ENCODE results near the gene PSMB8.

The PSMB8 gene

DNA sequence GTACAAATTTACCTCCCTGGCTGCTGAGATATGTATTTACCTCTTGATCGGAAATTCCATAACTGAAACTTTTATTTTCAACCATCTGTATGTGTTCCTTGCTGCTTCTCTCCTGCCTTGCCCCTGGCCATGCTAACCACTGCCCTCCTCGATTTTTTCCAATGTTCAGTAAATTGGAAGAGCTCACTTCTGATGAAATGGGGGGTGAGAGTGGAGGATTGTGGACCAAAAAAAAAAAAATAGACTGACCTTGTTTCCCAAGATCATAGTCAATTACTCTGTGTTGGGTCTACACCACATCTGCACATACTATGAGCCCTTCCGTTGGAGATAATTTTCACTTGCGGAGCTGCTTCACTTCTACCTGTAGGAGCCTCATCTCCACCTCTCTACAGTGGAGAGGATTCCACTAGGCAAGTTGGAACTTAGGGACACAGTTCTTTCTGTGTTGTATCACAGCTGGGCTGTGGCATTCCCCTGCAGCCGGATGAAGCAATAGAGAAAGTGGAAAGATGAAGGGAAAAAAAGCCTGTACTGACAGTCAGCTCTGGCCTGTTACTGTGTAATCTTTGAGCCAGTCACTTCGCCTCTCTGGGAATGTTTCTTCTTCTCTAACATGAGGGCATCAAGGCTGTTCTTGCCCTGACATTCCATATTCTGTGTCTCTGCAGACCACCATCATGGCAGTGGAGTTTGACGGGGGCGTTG lies 11.8 kb upstream of the PSMB8 start:
- DNase-seq = no peak

DNA sequence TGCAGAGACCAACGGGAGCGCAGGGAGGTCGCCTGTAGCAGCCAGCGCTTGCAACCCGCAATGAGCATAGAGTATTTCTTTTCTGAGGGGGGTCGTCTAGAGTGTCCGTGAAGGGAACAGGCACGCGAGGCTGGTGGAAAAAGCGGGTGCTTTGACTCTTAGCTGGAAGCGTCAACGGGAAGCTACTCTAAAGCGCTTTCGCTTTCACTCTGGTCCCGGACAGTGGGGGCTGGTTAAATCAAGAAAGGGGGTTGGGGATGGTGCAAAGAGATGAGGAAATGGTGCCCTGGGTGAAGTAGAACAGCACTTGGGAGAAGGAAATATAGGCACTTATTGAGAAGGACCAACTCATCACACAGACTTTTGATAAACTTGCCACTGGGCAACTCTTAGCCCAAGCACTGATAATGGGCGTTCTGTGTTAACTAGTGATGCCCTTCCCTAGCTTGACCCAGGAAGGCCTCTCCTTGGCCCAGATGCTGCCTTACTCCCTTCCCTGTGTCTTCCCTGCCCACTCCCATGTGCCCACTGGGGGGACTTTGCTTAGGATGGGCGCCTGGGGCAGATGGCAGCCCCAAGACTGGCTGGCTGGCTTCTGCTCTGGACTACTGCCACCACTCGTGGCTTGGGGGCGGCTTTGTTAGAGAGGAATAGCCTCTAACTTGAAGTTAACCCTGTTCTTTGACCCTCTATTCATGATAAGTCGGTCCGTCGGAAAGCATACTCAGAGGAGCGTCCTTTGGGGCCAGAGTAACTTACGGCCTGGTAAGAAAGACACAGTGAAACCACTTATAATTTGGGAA lies 10.7 kb upstream of the PSMB8 start:
- peak; percentile 42 for DNase-seq

DNA sequence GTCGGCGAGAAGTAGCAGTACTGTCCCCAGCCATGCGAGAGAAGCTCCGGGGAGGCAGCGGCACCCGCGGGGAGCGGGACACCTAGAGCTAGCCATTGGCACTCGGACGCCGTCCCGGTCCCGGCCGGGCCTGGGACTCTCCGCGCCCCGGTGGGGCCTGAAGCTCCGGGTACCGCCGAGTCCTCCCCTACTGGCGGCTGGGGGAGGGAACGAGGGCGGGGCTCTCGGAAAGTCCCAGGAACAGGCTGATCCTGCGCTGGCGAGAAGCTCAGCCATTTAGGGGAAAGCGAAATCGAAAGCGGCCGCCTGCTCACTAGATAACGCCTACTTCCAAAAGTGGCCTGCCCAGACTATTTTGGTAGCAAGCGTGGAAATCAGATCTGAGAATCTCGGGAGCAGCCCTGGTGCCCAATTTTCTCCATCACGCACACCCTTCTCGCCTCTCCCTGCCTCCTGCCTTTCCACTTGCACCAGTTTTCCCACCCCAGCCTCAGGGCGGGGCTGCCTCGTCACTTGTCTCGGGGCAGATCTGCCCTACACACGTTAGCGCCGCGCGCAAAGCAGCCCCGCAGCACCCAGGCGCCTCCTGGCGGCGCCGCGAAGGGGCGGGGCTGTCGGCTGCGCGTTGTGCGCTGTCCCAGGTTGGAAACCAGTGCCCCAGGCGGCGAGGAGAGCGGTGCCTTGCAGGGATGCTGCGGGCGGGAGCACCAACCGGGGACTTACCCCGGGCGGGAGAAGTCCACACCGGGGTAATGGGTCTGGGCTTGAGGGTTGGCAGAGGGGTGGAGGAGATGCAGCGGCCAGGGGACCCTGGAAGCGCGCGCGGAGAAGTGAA lies 9.9 kb upstream of the PSMB8 start, which contains the start of the genes PSMB9 and TAP1:
TSS of gene PSMB9 (plus strand) at position 652 of the 835 bp plus-strand sequence. CDS start at position 690, 38 bp downstream.
TSS of gene TAP1 (minus strand) at position 164 of the 835 bp plus-strand sequence. CDS start at position 96, 68 bp downstream.
- DNase-seq = peak; percentile 91

DNA sequence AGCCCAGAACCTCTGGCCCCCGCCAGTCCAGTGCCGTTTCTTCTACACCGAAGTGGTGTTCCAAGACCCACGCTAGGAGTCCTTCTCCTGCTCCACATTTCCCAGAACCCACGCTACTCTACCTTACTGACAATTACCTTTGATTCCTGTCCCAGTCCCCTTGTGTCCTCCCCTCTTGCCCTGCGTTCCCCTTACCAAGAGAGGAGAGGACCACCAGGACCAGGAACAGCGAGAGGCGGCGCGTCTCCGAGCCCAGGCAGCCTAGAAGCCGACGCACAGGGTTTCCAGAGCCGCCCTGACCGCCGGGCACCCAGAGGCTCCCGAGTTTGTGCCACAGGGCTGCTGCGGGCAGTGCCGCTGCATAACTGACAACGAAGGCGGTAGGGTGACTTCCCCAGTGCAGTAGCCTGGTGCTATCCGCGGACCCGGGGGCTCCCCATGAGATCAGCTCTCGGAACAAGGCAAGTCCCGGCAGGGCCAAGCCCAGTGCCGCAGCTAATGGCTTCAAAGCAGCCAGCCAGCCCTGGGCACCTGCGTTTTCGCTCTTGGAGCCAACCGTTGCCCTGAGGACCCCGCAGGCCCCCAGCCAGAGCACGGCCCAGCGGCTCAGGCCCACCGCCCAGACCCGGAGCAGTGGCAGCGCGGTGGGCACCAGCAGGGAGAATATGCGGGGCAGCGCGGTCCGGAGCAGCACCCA lies 9.1 kb upstream of the PSMB8 start:
- peak; percentile 57 for DNase-seq

DNA sequence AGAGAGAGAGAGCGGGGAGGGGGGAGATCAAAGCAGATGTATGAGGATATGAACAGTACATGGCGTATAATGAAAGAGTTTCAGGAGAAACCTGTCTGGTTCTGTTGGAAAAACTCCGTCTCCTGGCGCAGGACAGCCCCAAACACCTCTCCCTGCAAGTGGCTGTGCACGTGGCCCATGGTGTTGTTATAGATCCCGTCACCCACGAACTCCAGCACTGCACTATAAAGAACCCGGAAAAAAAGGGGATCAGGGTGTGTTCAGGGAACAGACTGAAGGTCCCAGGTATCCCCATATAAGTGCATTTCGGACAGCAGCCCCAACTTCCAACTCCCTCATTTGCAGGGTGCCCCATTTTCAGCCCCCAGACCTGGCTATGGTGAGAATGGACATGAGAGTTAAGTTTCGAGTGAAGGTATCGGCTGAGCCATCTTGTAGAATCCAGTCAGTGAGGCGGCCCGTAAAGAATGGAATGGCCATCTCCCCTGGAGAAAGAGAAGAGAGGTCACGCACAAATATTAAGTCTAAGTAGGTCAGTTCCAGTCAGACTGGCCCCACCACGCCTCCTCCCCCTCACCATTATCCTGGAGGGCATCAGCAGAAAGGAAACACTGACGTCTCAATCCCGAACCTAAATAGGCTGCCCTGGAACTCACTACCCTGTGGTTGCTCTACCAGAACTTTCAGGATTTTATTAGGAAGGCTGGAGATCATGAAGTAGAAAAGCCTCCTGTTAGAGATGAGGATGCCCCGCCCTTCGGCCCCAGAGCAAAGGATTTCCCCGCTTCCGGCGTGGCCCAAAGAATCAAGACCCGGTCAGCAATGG lies 8.4 kb upstream of the PSMB8 start:
- no peak for DNase-seq

DNA sequence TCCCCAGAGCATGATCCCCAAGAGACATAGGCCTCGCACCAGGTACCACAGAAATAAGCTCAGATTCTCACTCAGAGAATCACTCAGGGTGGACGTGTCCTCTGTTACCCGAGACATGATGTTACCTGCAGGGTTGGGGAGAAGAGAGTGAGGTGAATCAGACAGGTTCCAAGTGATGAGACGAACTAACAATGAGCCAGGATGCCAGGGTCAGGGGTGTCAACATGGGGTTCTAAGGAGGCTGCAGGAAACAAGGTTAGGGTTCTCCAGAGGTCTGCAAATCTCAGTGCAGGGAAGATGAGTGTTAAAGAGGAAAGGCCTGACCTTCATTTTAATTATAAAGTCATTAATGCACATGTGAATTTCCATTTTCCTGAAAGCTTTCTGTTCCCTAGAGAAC lies 7.2 kb upstream of the PSMB8 start:
- DNase-seq = no peak

DNA sequence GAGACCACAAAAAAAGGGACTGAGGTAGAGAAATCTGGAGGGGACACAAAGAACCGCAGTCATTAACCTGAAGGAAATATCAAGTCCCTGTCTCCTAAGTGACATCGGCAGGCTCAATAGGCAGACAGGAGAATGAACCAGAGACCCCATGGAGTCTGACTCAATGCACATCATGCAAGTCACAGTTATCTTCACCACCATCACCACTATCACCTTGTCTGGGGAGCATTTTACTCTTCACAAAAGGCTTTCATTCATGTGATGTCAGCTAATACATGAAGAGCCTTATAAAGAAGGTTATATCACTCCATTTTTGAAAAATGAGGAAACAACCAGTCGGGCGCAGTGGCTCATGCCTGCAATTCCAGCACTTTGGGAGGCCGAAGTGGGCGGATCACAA lies 5.3 kb upstream of the PSMB8 start:
- no peak for DNase-seq

DNA sequence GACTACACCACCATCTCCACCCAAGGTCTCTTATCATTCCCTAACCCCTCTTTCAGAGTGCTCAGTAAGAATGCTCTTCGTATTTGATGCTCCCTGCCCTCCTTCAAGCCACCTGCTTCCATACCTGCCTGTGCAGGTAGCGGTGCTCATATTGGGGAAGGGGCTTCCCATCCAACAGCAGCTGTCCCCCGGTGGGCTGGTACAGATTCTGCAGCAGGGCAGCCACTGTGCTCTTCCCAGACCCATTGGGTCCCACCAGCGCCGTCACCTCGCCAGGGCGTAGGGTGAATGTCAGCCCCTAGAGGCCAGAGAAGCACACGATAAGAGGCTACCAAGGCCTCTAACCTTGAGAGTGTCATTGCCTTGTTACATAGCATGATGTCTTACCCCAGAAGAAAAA lies 3.9 kb upstream of the PSMB8 start:
- no peak for DNase-seq

DNA sequence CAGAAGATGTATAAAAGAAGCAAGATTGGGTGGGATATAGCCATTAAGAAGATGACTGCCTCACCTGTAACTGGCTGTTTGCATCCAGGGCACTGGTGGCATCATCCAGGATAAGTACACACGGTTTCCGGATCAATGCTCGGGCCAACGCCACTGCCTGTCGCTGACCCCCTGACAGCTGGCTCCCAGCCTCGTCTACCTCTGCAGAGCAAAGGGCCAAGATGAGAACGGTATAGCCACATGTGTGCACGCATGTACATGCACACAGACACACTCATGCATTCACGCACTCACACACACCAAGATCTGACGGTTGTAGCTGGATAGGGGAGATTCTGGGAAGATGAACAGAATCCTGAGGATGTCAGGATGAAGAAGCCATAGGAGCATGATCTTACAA lies 3.2 kb upstream of the PSMB8 start:
- DNase-seq = no peak

DNA sequence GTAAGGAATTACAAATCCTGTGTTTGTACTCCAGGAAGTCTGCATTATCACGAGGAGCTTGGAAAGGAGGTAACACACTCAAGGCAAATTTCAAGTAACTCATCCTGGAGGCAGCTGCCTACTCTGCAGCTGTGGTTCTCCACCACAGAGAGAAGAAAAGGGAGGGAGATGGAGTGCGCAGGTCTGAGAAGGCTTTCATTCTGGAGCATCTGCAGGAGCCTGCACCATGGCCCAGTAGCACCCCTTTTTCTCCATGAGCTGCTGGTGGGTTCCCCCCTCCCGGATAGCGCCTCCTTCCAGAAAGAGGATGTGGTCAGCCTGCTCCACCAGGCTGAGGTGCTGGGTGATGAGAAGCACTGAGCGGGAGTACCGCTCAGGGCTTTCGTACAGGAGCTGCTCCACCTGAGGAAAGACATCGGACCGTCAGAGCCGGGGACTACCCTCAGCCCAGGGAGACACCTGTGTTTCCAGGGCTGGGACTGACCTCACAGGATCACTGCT lies 1.6 kb upstream of the PSMB8 start:
- DNase-seq = no peak

DNA sequence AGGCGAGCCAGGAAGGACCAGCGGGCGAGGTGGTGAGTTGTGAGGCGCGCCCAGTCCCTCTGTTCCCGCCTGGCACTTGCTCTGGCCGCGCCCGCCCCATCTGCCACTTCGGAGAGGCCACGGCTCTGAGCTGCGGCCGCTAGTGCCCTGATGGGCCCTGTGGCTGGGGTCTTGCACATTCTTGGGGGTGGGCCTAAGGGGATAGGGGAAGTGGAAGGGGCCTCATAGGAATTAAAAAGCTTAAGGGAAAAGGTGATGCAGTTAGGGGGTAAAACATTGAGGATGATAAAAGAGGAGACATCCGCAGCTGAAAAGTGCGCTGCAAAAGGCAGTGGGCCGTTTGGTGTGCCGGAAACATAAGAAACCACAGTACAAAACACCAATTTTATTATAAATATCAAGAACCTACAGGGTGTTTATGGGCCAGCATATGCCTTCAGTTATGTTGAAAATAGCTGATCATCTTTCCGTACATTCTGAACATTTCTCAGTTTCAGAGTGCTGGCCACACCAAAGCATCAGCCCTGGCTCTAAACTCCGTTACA lies 1.1 kb upstream of the PSMB8 start:
- DNase-seq = no peak

DNA sequence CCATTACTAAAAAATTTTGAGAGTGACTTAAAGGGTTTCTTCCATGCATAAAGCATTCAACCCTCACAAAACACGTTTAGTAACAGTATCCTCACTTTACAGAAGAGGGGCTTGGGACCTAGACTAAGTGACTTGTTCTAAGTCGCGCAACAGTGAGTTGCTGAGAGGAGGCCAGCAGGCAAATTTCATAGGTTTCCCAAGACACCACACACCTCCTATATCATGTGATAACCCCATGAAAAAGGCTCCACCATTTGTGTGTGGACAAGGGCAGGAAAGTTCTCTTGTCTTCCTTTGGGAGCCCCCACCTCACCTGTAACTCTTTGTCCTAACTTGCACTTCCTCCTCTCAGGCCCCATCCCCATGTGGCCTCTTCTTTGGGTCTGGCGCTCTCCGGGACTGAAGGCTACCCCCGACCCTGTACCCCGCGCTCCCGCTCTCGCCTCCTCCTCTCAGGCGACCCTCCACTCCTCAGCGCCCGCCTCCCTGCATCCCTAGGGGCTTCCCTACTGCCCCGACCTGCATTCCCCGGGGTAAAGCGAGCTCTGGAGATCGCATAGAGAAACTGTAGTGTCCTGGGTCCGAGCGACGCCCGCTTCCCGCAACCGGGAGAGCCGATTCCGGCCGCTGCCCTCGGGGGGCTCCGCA lies 392 bp downstream of the PSMB8 start:
- no peak for DNase-seq

DNA sequence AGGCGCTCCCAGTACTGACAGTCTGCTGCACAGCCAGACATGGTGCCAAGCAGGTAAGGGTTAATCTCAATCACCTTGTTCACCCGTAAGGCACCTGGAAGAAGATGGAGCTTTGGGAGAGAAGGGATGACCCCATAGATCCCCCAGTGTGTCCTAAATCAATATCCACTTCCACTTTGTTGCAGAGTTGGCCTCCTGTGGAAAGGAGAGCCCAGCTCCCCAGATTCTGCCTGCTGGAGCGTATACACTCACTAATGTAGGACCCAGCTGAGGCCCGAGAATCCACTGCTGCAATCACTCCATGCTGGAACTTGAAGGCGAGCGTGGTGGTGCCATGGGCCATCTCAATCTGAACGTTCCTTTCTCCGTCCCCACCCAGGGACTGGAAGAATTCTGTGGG lies 1.2 kb downstream of the PSMB8 start:
- no peak for DNase-seq

DNA sequence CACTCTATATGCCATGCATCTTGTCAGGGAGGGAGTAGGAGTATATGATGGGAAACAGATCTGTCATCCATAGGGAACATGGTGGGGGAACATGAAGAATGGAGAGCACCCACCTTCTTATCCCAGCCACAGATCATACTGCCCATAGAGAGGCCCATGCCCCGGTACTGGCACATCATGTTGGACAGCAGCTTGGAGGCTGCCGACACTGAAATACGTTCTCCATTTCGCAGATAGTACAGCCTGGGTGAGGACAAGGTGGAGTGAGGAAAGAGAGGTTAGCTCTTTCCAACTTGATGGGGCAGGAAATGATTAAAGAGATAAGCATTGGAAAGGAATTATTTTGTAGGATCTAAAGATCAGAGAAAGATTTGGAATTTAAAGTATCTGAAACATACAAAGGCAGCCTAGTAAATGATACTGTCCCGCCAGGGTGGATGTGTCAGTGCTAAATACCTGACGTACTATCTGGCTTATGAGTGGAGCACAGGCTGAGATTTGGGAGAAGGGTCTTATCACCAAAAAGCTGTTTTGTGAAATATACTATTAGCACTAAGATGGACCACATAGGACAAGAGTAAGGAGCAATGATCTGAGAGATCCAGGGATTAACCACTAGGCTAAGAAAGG lies 1.7 kb downstream of the PSMB8 start:
- DNase-seq = no peak

DNA sequence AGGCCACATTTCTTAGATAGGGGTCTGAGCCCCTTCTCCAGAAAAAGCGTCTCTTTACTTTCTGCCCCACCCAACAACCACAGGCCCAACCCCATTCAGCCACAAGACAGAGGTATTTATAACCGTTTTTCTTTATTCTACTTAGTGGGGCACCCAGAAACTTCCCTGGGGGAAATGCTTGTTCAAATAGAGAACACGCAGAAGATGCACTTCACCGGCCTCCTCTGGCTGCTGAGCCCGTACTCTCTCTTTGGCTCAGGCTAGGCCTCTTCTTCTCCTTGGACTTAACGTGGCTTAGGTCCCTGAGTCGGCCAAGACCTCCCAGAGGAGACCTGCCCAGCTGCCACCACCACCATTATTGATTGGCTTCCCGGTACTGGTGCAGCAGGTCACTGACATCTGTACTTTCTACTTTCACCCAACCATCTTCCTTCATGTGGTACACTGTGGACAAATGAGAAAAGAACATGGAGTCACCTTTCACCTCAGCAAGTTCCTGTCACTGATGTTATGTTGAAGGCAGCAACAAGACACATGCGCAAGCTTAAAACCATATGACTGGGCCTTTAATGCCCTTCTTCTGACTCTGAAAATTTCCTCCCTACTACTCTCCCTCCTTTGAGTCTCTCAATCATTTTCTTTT lies 3.1 kb downstream of the PSMB8 start:
- DNase-seq = no peak

DNA sequence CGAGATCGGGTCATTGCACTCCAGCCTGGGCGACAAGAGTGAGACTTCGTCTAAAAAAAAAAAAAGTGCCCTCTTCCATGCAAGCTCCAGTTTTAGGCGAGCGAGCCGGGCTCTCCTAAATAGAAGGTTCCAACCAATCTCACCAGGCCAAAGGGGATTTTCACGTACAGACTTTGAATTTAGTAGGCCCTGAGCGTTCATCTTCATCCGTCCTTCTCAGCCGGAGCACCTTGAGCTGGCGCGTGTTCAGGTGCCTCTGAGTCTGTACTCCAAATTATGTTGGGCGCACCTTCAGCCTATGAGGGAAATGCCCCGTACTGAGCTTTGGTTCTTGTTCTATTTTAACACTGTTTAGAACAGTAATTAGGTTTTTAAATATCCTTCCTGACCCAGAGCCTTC lies 4.5 kb downstream of the PSMB8 start:
- DNase-seq = no peak

DNA sequence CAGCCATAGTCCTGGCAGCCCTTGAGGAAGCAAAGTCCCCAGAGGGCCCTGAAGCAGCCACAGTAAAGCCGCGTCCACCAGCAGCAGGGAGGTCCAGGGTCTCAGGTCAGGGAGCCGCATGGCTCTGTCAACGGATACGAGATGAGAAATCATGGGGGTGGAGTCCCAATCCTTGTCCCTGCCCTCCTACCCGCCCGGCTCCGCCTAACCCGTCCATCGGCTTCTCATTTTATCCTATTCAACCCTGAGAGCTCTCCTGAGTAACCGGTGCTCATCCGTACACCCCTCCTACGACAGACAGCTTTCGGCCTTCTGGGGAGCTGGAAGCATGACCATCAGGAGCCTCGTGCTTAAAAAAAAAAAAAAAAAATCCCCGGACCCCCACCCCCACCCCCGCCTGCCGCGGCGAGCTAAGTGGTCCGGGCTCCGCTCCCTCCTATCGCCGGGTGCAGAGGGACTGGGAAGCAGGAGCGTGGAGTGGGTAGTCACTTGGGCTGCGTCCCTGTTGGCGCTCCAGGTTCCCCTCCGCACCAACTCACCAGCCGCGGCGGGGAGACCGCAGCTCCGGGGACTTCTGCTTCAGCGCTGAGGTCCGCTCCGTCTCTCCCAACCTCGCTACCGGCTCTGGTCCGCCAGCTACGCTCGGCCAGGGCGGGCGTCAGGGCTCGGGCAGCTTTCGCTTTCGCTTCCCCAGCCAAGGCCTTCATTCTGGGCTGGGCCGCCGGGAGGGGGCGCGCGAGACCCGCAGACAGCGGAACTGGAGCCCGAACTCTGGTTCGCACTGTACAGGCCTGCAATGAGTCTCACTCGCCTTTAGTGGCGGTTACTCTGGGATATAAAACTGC lies 5.5 kb downstream of the PSMB8 start, which contains the start of gene TAP2:
TSS of gene TAP2 (minus strand) at position 626 of the 845 bp plus-strand sequence. CDS start at position 120, 506 bp downstream.
- peak; percentile 99 for DNase-seq

DNA sequence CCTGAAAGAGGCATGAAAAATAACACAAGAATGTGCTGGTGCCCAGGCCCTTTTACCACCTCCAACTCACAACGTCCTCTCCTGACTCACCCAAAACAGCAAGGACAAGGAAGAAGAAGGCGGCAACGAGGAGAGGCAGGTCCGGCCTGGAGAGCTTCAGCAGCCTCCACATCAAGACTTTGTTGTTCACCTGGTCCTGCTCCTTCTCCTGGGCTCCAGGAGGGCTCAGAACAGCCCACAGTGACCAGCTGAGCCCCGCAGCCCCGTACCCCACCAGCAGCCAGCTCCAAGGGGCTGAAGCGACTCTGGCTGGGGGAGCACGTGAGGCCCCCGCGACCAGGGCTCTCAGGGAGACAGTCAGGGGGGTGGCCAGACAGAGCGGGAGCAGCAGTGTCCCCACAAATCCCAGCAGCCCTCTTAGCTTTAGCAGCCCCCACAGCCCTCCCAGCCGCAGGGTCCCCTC lies 6.2 kb downstream of the PSMB8 start:
- no peak for DNase-seq
